HG03571 (cell line): Measurements from ENCODE around the gene ZIC5.
"Not testable (repeated sequence)": the region's sequence is repeated elsewhere in the genome, so short reads cannot be mapped to it uniquely, and the experiment has no call there.

ENCODE experiments used
- ATAC-seq: cut with Tn5 transposase; IDR thresholded peaks from one replicate; pipeline ENCODE4 v1.9.1; 2021; ENCODE audit not compliant: unreplicated experiment

Gene ZIC5

DNA sequence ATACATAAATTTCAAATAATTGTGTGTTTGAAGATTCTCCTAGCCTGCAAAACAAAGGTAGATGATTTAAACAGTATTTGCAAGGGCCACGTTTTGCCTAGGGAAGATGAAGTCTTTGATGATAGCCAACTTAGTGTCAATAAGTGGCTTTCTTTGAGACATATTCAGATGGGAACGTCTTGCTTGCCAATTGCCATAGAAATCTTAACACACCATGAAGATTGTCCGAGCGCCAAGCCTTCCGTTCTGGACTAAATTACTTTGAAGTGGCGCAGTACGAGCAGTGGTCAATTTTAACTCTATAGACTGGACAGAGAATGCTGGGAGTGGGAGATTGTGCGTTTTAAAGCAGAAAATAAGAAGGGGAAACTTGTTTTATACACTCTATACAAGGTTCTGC is 9.9 kb downstream of the ZIC5 start:
- ATAC-seq = no peak

DNA sequence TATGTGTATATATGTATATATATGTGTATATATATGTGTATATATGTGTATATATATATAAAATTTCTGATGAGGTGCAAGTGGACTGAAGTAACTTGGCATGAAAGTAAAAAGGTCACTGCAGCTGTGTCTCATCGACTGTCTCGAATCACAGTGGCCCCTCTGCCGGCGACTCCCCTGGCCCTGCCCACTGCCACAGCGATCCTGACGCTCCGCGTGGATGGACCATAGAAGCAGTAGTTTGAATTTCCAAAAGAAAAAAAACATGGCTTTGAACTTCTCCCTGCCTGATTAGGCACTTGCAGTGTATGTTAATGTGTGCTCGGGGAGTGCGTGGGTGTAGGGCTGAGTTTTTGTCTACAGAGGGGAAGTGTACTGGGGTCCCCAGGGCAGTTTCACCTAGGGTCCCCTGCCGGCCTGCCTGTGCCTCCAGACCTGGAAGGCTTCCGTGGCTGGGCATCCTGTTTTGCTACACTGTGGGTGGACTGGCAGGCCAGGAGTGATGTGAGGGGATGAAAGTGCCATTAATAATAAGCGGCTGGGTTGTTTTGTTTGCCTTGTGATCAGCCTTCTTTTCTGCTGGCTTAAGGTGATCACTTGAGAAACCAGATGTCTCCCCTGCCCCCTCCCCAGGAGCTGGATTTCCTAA is 10.8 kb downstream of the ZIC5 start:
- ATAC-seq = no peak

DNA sequence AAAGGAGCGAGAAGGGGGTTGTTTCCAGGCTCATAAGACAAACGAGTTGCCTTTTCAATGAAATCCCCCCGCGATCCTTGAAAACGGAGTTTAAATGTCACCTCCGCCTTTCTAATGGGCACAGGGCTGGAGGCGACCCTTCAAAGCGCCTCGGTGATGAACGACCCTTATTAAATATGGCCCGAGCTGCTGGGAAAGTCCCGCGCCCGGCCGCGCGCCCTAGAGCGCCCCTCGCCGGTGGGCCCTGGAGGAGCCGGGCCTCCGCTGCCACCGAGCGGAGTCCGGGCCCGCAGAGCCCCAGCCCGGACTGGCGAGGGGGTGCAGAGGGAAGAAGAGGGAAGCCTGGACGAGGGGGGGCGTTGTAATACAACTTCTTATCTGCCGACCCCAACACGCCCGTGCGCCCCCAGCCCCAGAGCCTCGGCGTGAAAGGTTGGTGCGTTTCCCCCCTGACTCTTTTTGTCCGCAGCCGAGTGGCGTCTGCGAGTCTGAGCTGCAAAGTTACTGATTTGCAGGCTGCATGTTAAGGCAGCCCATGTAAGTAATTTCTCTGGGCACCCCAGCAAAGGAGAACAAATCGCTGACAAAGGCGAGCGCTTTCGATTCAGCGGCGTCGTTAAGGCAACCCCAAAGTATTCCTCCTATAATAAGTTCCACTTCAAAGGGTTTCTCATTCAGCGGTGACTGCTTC is 11.9 kb downstream of the ZIC5 start:
- no peak for ATAC-seq

DNA sequence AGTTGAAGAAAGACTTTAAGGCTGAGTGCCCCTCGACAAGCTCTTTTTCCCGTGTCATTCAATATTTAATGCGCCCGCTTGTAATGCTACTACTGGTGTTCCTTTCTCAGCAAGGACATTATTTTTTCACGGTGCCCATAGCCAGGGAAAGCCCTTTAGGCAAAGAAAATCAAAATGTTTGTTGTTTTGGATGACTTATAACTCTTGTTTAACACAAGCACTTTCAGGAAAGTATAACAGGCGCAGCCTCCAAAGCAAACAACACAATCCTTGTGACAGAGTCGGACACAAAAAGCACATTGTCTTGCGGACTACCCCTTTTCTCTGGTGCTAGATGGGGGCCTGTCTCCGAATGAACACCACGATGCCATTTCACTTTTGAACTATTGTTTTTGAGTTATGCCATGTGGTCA is 12.4 kb downstream of the ZIC5 start:
- no peak for ATAC-seq

DNA sequence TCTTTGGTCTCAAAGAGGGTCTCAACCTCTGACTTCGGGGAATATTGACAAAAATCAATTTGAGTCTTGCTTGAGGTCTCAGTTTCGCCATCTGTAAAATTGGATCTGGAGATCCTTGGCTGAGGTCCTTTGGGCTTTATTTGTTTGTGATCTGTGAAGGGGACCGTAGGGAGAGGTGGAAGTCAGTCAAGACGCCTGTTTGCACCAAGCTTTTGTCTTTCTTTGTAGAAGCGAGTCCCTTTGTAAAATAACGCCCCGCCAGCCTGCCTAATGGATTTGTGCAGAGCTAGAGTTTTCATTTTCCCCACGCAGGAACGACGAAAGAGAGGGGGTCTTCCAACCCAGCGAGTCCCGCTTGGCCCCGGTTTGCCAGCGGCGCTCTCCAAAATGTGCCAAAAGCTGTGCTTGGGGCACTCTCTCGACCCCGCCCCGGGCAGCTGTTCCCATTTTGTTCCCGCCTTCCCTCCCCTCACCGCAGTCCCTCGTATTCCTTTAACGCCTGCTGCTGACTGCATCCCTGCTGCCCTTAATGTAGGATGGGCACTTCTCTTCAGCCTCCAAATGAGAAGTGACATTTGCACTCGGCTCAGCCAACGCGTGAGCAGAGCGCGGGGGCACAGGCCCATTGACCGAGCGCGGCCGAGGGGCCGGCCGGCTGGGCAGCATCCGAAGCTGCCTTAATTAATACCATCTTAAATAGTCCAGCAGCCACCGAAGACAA is 13.0 kb downstream of the ZIC5 start:
- no peak for ATAC-seq

DNA sequence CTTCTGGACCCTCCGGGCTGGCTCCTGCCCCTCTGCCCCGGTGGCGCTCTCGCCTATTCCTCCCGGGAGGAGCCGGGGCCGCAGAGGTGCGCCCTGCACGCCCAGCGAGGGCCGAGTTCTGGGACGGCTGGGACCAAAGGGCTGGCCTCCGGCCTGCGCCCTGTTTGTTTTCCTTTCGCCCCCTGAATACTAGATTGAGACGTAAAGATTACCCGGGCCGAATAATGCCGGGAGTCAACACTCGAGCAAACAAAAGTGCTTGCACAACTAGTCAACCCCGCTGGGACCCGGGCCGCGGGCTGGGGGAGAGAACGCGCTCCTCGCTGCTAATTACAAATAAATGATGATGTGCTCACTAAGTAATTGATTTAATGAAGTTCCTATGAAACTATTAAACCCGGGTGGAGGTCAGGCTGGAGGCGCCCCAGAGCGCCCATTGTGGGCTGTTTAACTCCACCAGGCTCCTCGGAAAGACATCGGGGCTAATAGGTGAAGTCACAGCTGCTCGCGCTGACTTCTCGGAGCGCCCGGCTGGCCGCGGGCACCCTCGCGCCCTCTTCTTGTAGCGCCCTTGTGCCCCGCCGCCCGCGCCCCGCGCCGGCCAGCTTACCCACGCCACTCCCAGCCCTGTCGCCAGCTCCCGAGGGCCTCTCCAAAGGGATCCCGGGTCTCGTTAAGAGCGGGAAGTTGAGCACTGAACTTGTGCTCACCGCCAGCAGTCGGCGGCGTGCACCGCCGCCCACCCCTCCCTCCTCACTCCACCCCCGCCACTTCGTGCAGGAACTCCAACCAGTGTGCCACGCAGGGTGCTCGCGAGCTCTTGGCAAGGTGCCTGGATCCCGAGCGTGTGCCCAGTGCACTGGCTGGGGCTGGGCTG is 14.9 kb downstream of the ZIC5 start:
- no peak for ATAC-seq

DNA sequence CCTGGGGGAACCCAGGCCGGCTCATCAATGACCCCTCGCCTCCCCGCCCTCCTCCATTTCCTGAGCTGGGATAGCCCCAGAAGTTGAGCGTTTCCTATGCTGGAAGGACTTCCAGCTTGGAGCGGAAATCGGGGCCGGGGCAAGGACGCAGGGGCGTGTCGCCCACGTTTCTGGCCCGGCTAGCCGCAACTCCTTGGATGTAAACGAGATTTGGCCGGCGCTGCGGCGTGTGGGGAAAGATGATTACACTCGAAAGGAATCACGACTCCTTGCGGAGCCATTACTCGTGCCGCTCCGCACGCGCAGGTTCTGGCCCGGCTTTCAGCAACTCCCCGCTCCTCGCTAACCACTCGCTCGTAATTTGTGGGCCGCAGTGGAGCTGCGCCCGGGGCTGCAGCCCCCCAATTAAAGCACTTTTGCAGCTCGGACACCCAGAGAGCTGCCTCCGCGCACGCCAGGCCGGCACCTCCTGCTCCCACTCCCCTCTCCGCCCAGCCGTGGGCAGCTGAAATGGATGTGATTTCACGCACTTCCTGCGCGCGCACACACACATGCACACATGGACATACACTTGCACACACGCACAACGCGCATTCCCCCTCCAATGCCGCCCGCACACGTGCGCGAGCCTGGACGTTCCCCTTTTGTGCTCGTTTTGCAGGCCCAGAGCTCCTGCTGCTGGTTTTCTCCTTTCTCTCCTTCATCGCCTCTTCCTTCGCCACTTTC is 15.7 kb downstream of the ZIC5 start:
- no peak for ATAC-seq

DNA sequence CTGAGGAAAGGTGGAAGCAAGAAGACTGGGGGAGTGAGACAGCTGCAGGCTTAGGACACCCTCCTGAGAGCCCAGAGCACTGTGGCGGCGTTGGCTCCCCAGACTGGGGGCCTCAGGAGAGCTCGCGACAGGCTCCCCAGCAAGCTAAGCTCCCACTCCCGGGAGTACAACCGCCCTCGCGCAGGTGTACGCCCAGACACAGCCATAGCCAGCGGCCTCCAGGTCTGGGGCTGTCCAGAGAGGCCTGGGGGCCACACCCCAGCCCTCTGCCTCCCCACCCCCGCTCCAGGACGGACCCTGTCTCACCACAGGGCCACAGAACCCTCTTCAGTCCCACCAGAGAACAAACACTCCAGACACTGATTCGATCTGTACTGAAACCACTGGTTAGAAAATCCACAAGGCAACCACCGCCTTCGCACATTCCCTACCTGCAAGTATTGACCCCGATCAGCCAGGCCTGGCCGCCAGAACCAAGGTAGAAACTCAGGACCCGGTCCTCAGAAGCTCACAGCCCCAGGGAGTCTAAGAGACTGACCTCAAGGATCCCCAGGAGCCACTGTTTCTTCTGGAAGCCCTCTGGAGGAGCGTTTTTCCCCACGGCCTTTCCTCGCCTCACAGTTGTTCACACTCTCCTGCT is 16.3 kb downstream of the ZIC5 start:
- ATAC-seq = no peak

DNA sequence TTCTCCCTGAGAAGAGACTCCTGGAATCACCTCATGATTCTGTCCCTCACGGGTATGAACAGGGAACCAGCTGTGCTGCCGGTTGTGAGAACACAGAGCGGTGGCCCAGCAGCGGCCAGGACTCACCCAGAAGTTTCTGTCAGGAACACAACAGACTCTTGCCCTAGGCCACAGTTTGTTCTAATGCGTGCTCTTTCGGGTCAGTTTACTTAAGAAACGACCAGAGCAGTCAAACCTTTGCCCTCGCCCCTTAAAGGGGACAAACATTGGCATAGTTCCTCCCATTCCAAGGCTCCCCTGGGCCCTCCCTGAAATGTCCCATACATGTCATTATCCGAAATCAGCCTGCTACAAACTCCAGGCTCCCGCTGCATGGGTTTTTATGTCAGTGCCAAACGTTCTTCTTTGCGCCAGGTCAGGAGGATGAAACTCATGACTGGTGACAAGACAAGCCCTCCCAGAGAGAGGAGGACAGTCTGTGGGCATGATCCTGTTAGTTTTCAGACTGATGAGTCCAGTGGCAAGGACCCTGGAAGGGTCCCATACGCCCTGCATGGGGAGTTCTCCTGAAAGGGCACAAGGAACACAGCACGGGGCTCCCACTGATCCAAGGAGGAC is 18.3 kb downstream of the ZIC5 start:
- ATAC-seq = no peak

DNA sequence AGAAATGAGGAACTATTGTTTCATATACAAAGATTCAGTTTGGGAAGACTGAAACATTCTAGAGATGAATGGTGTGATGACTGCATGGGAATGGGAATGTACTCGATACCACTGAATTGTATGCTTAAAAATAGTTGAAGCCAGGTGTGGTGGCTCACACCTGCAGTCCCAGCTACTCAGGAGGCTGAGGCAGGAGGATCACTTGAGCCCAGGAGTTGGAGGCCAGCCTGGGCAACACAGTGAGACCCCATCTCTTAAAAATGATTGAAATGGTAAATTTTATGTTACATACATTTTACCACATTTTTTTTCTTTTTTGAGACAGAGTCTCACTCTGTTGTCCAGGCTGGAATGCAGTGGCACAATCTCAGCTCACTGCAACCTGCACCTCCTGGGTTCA is 19.9 kb downstream of the ZIC5 start:
- not testable (repeated sequence) for ATAC-seq

DNA sequence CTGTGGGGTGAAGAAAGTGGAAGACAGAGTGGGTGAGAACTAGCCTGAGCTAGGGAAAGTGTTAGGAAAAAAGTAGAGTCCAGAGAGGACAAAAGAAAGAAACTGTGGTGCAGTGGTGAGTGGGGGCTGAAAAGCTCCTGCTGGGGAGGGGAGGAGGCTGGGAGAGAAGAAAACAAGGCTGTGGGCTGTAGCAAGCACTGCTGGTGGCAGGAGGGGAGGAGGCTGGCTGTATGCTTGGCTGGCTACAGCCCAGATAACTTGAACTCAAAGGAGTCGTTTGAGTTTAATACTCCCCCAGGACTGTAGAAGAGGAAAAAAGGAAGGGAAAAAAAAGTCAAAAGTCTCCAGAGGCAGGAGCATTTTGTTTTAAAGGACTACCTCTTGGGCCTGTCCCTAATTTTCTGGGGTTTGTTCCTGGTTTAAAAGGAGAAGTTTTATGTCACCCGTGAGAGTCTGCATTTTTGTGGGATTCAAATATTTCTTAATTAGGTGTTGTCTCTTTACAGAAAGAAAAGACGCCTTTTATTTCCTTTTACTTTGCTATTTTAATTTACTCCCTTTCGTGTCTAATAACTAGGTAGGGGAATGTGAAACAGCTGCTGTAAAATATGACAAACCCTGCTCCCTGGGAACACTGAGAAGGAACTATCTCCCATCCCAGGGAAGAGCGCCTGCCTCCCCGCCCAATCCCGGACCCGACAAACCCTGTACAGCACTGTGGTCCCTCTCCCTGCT is 21.7 kb downstream of the ZIC5 start:
- ATAC-seq = no peak

DNA sequence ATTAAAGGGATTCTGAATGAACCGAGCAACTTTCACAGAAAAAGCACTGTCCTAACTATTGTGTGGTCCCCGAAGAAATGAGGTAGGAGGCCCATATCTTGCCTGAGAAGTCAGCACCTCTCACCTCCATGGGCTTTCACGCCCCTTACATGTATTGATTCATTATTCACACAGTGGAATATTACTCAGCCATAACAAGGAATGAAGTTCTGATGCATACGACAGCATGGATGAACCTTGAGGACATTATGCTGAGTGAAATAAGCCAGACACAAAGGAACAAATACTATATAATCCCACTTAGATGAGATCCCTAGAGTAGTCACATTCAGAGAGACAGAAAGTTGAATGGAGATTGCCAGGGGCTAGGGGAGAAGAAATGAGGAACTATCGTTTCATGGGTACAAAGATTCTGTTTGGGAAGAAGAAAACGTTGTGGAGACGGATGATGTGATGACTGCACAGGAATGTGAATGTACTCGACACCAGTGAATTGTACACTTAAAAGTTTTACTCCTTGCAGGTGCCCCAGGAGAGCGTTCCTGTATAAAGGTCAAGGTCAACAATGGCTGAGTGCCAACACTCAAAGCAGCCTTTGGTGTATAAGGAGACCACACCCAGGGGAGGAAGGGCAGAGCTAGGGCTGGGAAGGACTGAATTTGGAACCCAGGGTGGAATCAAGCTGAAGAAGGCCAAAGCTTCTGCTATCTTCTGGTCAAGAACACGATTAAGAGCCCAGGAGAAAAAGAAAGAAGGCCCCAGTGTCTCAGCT is 22.5 kb downstream of the ZIC5 start:
- ATAC-seq = no peak

DNA sequence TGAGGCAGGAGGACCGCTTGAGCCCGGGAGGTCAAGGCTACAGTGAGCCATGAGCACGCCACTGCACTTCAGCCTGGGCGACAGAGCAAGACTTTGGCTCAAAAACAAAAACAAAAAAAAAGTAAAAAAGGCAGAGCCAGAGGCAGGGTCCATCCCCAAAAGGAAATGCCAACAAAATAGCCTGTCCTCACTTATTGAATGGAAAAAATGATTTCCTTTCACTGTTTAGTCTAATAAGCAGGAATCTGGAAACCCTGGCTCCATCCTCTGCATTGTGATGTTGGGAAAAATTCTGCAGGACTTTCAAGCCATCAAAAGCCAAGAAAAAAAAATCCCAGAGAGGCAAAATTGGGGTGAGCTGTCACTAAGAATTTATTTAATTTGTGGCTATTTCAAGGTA is 23.2 kb downstream of the ZIC5 start:
- ATAC-seq = no peak

DNA sequence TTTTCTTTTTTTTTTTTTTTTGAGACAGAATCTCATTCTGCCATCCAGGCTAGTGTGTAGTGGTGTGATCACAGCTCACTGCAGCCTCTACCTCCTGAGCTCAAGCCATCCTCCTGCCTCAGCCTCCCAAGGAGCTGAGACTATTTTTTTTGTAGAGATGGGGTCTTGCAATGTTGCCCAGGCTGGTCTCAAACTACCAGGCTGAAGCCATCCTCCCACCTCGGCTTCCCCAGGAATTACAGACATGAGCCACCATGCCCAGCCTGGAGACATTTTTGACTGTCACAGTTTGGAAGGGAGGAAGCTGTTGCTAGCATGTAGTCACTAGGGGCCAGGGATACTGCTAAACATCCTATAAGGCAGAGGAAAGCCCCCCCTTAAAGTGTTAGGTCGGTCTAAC is 23.9 kb downstream of the ZIC5 start:
- ATAC-seq = no peak

DNA sequence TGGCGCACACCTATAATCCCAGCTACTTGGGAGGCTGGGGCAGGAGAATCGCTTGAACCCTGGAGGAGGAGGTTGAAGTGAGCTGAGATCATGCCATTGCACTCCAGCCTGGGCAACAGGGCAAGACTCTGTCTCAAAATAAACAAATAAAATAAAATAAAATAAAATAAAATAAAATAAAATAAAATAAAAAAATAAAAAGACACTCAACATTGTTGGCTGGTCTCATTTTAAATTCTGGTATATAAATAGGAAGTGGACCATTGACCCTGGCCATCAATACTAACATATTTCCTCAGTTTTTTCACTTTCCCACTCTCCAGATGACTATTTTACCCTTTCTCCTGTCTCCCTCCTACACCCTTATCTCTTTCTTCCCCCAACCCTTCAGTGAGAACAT is 26.1 kb downstream of the ZIC5 start:
- ATAC-seq = not testable (repeated sequence)

DNA sequence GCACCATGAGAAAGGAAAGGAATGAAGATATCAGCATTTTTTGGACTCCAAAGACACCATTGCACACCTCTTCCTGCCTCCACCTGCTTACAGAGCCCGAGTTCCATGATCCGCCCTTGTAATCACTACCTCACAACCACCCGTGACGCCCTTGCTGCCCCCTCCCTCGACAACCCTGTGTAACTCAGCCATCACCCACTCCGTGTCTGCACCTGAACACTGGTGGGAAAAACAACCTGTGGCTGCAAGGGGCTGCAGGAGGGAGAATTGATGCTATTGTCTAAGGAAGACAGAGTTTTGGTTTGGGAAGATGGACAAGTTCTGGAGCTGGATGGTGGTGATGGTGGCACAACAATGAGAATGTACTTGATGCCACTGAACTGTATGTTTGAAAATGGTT is 27.0 kb downstream of the ZIC5 start:
- no peak for ATAC-seq

DNA sequence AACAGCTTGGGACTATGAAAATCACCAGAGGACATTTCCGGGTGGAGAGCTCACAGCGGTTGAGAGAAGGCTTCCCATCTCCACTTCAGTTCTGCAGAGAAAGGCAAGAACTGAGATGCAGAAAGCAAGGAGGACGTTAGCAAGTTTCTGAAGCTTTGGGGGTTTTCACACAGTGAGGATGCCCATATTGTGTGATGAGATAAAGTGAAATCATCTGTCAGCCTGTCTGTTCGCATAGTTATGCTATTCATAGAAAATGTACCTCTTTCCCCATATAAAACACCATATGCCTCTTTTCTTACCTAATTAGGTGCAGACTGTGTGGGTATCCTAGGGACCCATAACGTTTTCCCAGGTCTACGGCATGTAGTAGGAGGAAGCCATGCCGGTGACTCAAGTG is 27.5 kb downstream of the ZIC5 start:
- ATAC-seq = no peak

DNA sequence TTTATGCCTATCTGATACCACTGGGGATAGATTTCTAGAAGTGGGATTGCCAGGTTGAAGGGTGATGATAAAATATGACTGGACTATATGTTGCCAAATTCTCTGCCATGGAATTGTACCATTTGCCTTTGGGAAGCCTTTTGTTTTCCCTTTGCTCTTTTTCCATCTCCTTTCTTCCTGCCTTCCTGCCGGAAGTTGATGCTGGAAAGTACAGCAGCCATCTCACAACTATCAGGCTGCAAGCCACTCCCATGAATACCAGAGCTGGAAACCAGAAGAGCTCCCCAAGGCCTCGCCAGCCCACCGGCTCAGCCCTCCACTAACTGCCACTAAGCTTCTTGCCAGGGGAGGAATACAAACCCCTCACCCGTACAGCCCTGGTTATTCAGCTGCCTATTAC is 29.7 kb downstream of the ZIC5 start:
- ATAC-seq = no peak
